ENCODE measurements around the gene FRMD4B.

The FRMD4B gene

DNA sequence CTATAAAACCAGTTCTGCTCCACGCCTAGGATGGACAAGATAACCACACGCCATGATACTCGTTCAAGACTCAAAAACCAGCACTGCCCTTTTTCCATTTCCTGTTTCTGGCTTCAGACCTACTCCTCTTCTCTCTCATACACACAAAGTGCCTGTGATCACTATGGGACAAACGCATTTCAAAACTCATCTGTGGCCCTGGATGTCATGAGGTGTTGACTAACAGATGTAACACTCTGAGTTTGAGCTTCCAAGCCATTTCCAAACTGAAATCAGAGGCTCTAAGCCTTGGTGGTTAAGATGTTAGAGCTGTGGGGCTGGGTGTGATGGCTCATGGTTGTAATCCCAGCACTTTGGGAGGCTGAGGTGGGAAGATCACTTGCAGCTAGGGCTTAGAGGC, 207.8 kb downstream of the FRMD4B start:
- no peak for DNase-seq (ENCODE audit: low read depth)
- H3K4me3 ChIP-seq (ENCODE audit: control insufficient read depth, low read depth, low read length), result no peak overlapping the region
- TF ChIP-seq, protein P1, sequence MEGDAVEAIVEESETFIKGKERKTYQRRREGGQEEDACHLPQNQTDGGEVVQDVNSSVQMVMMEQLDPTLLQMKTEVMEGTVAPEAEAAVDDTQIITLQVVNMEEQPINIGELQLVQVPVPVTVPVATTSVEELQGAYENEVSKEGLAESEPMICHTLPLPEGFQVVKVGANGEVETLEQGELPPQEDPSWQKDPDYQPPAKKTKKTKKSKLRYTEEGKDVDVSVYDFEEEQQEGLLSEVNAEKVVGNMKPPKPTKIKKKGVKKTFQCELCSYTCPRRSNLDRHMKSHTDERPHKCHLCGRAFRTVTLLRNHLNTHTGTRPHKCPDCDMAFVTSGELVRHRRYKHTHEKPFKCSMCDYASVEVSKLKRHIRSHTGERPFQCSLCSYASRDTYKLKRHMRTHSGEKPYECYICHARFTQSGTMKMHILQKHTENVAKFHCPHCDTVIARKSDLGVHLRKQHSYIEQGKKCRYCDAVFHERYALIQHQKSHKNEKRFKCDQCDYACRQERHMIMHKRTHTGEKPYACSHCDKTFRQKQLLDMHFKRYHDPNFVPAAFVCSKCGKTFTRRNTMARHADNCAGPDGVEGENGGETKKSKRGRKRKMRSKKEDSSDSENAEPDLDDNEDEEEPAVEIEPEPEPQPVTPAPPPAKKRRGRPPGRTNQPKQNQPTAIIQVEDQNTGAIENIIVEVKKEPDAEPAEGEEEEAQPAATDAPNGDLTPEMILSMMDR (IDR thresholded peaks at IDR 0.05; ENCODE audit: control insufficient read depth, insufficient read depth, low read depth, low read length, missing control alignments), result no peak

DNA sequence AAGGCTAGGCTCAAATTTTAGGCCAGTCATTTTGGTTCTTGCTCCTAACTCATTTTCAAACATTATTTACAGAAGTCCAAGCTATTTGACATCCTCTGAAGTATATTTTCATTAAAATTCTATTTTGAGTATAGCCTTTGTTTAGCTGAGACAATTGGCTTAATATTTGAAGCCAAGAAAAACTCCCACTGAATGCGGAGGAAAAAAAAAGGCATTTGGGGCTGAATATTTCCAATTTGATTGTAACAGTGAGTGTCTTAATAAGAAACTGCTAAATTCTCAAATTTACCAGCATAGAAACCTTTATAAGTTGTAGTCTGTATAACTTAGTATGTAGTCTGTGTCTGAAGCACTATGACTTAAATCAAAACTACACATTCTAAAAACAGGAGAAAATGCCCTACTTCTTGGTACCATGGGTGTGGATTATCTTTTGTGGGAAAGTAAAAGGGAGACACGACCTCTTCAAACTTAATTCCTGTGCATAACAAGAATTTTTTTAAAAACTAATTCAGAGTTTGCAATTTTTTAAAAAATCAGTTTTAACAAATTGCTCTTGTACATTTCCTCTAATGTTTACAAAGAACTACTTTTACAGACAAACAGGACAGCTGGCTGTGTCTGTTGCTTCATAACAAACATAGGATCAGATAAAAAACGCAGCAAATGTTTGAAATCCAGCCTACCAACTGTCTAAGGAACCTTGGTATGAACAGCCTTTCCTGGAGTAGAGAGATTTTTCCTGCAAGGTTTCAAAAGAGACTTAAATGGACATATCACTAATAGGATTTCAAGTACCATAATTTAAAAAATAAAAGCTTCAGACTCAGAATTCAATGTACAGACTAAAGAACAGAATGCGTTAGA, 210.8 kb downstream of the FRMD4B start:
- DNase-seq (ENCODE audit: low read depth), result no peak
- TF ChIP-seq, protein P1 (IDR thresholded peaks at IDR 0.05; ENCODE audit: control insufficient read depth, insufficient read depth, low read depth, low read length, missing control alignments), result no peak
- H3K4me3 ChIP-seq (ENCODE audit: control insufficient read depth, low read depth, low read length), result no peak overlapping the region

DNA sequence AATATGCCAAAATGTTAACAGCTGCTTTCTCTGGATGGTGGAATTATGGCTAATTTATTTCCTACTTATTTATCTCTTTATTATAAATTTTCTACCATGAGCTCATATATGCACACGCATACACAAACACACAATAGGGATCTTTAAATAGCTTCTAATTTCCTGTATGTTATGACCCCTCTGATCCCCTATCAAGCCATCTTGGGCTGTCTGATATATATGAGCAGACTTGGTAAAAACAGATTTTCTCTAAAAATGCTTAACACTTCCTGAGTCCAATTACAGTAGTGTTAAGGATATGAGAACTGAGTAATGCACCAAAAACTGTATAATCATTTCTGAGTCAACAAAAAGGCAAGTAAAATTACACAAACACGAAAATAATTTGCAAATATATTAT, 211.4 kb downstream of the FRMD4B start:
- DNase-seq (ENCODE audit: low read depth), result no peak
- H3K4me3 ChIP-seq (ENCODE audit: control insufficient read depth, low read depth, low read length), result no peak overlapping the region
- TF ChIP-seq, protein P1 (IDR thresholded peaks at IDR 0.05; ENCODE audit: control insufficient read depth, insufficient read depth, low read depth, low read length, missing control alignments), result no peak

DNA sequence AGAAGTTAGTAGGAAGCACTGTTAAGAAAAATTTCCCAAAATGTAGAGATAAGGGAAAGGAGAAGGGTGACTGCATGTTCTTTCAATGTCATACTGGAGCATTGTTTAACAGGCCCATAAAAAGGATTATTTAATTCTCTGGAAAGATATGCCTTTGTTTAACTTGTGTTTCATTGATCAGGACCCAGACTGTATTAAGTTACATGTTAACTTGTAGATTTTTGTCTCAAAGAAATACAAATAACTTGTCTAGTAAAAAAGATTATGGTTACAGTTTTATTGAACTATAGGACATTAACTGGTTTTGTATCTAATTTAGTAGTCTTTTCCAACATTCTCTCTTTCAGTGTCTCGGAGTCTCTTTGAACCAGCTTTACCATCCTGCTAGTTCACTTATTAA, 213.8 kb downstream of the FRMD4B start:
- no peak for DNase-seq (ENCODE audit: low read depth)
- H3K4me3 ChIP-seq (ENCODE audit: control insufficient read depth, low read depth, low read length), result no peak overlapping the region
- TF ChIP-seq, protein P1 (IDR thresholded peaks at IDR 0.05; ENCODE audit: control insufficient read depth, insufficient read depth, low read depth, low read length, missing control alignments), result no peak

DNA sequence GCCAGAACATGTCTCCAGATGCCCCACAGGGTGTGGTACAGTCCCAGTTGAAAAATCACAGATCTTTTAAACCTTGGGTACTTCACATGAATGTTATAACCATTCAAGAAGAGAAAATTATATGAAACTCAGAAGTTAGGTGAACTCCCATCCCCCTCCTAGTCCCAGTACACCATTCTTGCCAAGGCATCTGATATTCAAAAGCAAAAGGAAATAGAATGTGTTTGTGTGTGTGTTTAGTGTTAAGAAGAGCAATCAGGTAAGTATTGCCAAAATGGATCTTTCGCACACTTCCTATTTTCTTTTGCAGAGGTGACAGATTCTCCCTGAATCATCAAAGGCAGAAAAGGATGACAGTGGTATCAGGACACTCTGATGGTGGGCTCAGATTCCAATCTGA, 219.4 kb downstream of the FRMD4B start:
- TF ChIP-seq, protein P1 (IDR thresholded peaks at IDR 0.05; ENCODE audit: control insufficient read depth, insufficient read depth, low read depth, low read length, missing control alignments), result no peak
- H3K4me3 ChIP-seq (ENCODE audit: control insufficient read depth, low read depth, low read length), result no peak overlapping the region
- DNase-seq (ENCODE audit: low read depth), result no peak

DNA sequence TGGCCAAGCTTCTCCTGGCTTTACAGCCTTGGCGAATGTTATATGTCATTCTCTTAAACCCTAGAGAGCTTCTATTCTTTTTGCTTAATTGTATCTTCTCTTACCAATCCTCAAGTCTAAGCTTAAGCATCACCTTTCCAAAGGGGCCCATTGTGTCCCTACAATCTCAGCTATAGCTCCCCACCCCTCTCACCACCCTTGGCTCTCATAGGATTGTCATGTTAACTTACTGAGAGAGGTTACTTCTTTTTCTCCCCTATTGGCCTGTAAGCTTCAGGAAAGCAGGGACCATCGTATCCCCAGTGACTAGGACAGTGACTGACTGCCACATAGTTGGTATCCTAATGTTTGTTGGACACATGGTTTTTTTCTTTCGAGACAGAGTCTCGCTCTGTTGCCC, 220.1 kb downstream of the FRMD4B start:
- TF ChIP-seq, protein P1 (IDR thresholded peaks at IDR 0.05; ENCODE audit: control insufficient read depth, insufficient read depth, low read depth, low read length, missing control alignments), result no peak

More for the DNA sequence above, 220.1 kb downstream of the FRMD4B start:
- no peak for DNase-seq (ENCODE audit: low read depth)
- H3K4me3 ChIP-seq (ENCODE audit: control insufficient read depth, low read depth, low read length), result no peak overlapping the region
